H4 (cell line): ENCODE measurements around the gene RFX2. TPM values are rescaled to one million over a fixed set of nuclear protein-coding genes. Genes with fewer than 3 reads are reported as not detected.
"Not testable (repeated sequence)": the region's sequence is repeated elsewhere in the genome, so short reads cannot be mapped to it uniquely, and the experiment has no call there.

ENCODE experiments used
- DNase-seq: peaks from one replicate; pipeline ENCODE4 v3.0.0-alpha.2; 2015; ENCODE audit warnings: low spot score
- total RNA-seq: library from RNA; depleted of rRNA; stranded (reverse); fragments of >200 nt; shearing (Covaris generic); gene quantifications from 2 replicates; pipeline ENCODE4 v1.2.3, GENCODE V29; 2014; rRNA removed

RFX2 gene
- total RNA-seq: 4.9 and 5.7 TPM in 2 replicates

GRCh38 chr19:6110360-6110977 lies at the start of gene RFX2:
Gene RFX2, minus strand, starts transcription at chr19:6110500. Its CDS starts 63,004 bp downstream, at chr19:6047496.
- peak; percentile 96 for DNase-seq

- DNase-seq: no peak
Measured at GRCh38 chr19:6156033-6156432, 45.7 kb upstream of the RFX2 start.

GRCh38 chr19:6150289-6150688 lies 40.0 kb upstream of the RFX2 start:
- DNase-seq: no peak

- no peak for DNase-seq
Measured at GRCh38 chr19:6141217-6141616, 30.9 kb upstream of the RFX2 start.

- no peak for DNase-seq
Measured at GRCh38 chr19:6138511-6138910, 28.2 kb upstream of the RFX2 start.

- DNase-seq: peak; percentile 35
Measured at GRCh38 chr19:6138066-6138465, 27.8 kb upstream of the RFX2 start.

GRCh38 chr19:6133231-6133630 lies 22.9 kb upstream of the RFX2 start:
- DNase-seq: no peak

- DNase-seq: no peak
Measured at GRCh38 chr19:6132482-6132881, 22.2 kb upstream of the RFX2 start.

GRCh38 chr19:6127716-6128335 lies 17.5 kb upstream of the RFX2 start:
- no peak for DNase-seq

GRCh38 chr19:6126335-6126974 lies 16.2 kb upstream of the RFX2 start:
- peak; percentile 83 for DNase-seq

- peak; percentile 62 for DNase-seq
Measured at GRCh38 chr19:6125571-6125989, 15.3 kb upstream of the RFX2 start.

- no peak for DNase-seq
Measured at GRCh38 chr19:6119031-6119430, 8.7 kb upstream of the RFX2 start.

GRCh38 chr19:6118043-6118442 lies 7.7 kb upstream of the RFX2 start:
- no peak for DNase-seq

- DNase-seq: no peak
Measured at GRCh38 chr19:6117534-6117933, 7.2 kb upstream of the RFX2 start.

GRCh38 chr19:6116749-6117430 lies 6.6 kb upstream of the RFX2 start:
- DNase-seq: no peak

- no peak for DNase-seq
Measured at GRCh38 chr19:6115992-6116391, 5.7 kb upstream of the RFX2 start.

- no peak for DNase-seq
Measured at GRCh38 chr19:6113616-6114188, 3.4 kb upstream of the RFX2 start.

- no peak for DNase-seq
Measured at GRCh38 chr19:6109947-6110346, 353 bp downstream of the RFX2 start.

- DNase-seq: no peak
Measured at GRCh38 chr19:6108721-6109633, 1.3 kb downstream of the RFX2 start.

- not testable (repeated sequence) for DNase-seq
Measured at GRCh38 chr19:6106643-6107294, 3.5 kb downstream of the RFX2 start.

- DNase-seq: no peak
Measured at GRCh38 chr19:6105444-6105843, 4.9 kb downstream of the RFX2 start.
